ENCODE data around the gene GPR141.

GPR141 gene, protein sequence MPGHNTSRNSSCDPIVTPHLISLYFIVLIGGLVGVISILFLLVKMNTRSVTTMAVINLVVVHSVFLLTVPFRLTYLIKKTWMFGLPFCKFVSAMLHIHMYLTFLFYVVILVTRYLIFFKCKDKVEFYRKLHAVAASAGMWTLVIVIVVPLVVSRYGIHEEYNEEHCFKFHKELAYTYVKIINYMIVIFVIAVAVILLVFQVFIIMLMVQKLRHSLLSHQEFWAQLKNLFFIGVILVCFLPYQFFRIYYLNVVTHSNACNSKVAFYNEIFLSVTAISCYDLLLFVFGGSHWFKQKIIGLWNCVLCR

GRCh38 chr7:37683246-37684120 lies at the start of gene GPR141:
Gene GPR141 (plus strand): TSS chr7:37683766. CDS start chr7:37740394, 56,628 bp downstream.
- Histone ChIP-seq H3K4me3 (ENCODE audit: low read depth in 1 of 5, low read length in 5 of 5) (no peak within 1 kb of the TSS), H3K4me1 (ENCODE audit: control insufficient read depth in 5 of 5, insufficient read depth in 5 of 5, low read length in 5 of 5) (no peaks in the 10 kb centered on the region), H3K27ac (ENCODE audit: low read depth, low read length) (no peak within 1 kb of the TSS), H3K9me3 (ENCODE audit: control insufficient read depth in 5 of 5, low read length in 5 of 5) (no peaks in the 10 kb centered on the region), H3K9ac (ENCODE audit: low read length in 5 of 5) (no peak within 1 kb of the TSS), H3K36me3 (ENCODE audit: control insufficient read depth in 5 of 5, insufficient read depth in 5 of 5, low read length in 5 of 5) (no peaks in the 10 kb centered on the region), H3K27me3 (ENCODE audit: control insufficient read depth in 5 of 5, insufficient read depth in 4 of 5, low read length in 5 of 5) (no peaks in the 10 kb centered on the region)

- no peaks in the 10 kb centered on the region for H3K36me3 ChIP-seq (ENCODE audit: control insufficient read depth in 5 of 5, insufficient read depth in 5 of 5, low read length in 5 of 5)
- peaks cover 0 to 3% (median 0%) of the 10 kb centered on the region in 5 donors for H3K27me3 ChIP-seq (ENCODE audit: control insufficient read depth in 5 of 5, insufficient read depth in 4 of 5, low read length in 5 of 5)
- no peak overlapping the region for H3K9ac ChIP-seq (ENCODE audit: low read length in 5 of 5)
Observed at GRCh38 chr7:37635346-37635745, 48.2 kb upstream of the GPR141 start.

DNA sequence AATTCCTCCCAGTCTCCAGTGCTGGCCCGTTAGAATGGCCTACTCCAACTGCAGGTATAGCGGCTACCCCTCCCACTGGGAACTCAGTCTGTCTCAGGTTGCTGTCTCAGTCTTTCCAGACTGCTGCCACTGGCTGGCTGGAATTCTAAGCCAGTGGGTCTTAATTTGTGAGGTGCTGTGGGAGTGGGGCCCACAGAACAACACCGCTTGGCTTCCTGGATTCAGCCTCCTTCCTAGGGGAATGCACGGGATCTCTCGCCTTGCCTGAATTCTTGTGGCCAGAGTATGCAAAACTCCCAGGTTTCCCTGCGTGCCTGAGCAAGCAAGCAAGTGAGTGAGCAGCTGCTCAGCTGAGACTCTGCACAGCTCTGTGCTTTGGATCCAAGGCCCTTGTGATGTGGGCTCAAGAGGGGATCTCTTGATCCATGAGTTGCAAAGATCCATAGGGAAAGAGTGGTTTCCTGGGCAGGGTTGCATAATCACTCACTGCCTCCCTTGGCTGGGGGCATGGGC lies 41.5 kb upstream of the GPR141 start:
- no peak overlapping the region for H3K9ac ChIP-seq (ENCODE audit: low read length in 5 of 5)
- H3K4me3 ChIP-seq (ENCODE audit: low read depth in 1 of 5, low read length in 5 of 5) = no peak overlapping the region
- H3K9me3 ChIP-seq (ENCODE audit: control insufficient read depth in 5 of 5, low read length in 5 of 5) = no peaks in the 10 kb centered on the region
- H3K4me1 ChIP-seq (ENCODE audit: control insufficient read depth in 5 of 5, insufficient read depth in 5 of 5, low read length in 5 of 5) = peaks cover 0 to 8% (median 0%) of the 10 kb centered on the region in 5 donors
- H3K27ac ChIP-seq (ENCODE audit: low read depth, low read length) = no peak overlapping the region
- no peaks in the 10 kb centered on the region for H3K36me3 ChIP-seq (ENCODE audit: control insufficient read depth in 5 of 5, insufficient read depth in 5 of 5, low read length in 5 of 5)
- H3K27me3 ChIP-seq (ENCODE audit: control insufficient read depth in 5 of 5, insufficient read depth in 4 of 5, low read length in 5 of 5) = no peaks in the 10 kb centered on the region

More at GRCh38 chr7:37635346-37635745, 48.2 kb upstream of the GPR141 start:
- no peak overlapping the region for H3K27ac ChIP-seq (ENCODE audit: low read depth, low read length)
- H3K9me3 ChIP-seq (ENCODE audit: control insufficient read depth in 5 of 5, low read length in 5 of 5) = peaks cover 0 to 11% (median 6%) of the 10 kb centered on the region in 5 donors
- H3K4me1 ChIP-seq (ENCODE audit: control insufficient read depth in 5 of 5, insufficient read depth in 5 of 5, low read length in 5 of 5) = no peaks in the 10 kb centered on the region
- no peak overlapping the region for H3K4me3 ChIP-seq (ENCODE audit: low read depth in 1 of 5, low read length in 5 of 5)

GRCh38 chr7:37643876-37644275 lies 39.7 kb upstream of the GPR141 start:
- Histone ChIP-seq H3K9ac (ENCODE audit: low read length in 5 of 5) (no peak overlapping the region), H3K9me3 (ENCODE audit: control insufficient read depth in 5 of 5, low read length in 5 of 5) (no peaks in the 10 kb centered on the region), H3K27me3 (ENCODE audit: control insufficient read depth in 5 of 5, insufficient read depth in 4 of 5, low read length in 5 of 5) (no peaks in the 10 kb centered on the region), H3K4me3 (ENCODE audit: low read depth in 1 of 5, low read length in 5 of 5) (no peak overlapping the region), H3K27ac (ENCODE audit: low read depth, low read length) (no peak overlapping the region), H3K4me1 (ENCODE audit: control insufficient read depth in 5 of 5, insufficient read depth in 5 of 5, low read length in 5 of 5) (peaks cover 0 to 8% (median 0%) of the 10 kb centered on the region in 5 donors), H3K36me3 (ENCODE audit: control insufficient read depth in 5 of 5, insufficient read depth in 5 of 5, low read length in 5 of 5) (no peaks in the 10 kb centered on the region)

- H3K4me3 ChIP-seq (ENCODE audit: low read depth in 1 of 5, low read length in 5 of 5) = peak overlapping the region in 3 of 5 donors; percentile 6 to 30 (median 19)
- H3K4me1 ChIP-seq (ENCODE audit: control insufficient read depth in 5 of 5, insufficient read depth in 5 of 5, low read length in 5 of 5) = peaks cover 0 to 8% (median 0%) of the 10 kb centered on the region in 5 donors
Observed at GRCh38 chr7:37645282-37646050, 38.1 kb upstream of the GPR141 start.

DNA sequence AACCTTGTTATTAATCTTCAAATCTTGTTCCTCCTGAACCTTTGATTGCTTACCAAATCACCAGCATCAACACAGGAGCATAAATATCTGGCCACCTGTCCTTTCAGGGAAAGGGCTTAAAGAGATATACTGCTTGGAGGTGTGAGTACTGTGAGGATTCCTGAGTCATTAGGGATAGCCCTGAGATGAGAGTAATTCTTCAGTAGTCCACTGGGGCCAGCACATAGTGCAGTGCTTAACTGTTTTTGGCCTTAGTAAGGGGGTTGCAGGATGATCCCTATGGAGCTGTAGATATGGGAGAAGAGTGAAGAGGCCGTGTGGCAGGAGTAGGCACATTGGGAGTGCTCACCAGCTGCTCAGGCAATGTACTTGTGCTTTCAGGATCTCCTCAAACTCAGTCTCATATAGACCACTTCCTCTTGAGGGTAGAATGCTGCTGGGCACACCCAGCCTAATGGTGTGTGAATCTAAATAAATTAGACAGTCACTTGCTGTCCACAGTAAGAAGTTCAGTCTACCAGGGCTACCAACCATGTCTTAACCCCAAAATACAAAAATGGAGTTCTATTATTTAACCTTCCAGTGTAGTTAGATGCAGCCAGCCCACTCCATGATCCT lies 26.5 kb upstream of the GPR141 start:
- Histone ChIP-seq H3K9ac (ENCODE audit: low read length in 5 of 5) (no peak overlapping the region), H3K9me3 (ENCODE audit: control insufficient read depth in 5 of 5, low read length in 5 of 5) (no peaks in the 10 kb centered on the region), H3K27ac (ENCODE audit: low read depth, low read length) (no peak overlapping the region), H3K4me1 (ENCODE audit: control insufficient read depth in 5 of 5, insufficient read depth in 5 of 5, low read length in 5 of 5) (no peaks in the 10 kb centered on the region), H3K4me3 (ENCODE audit: low read depth in 1 of 5, low read length in 5 of 5) (no peak overlapping the region), H3K36me3 (ENCODE audit: control insufficient read depth in 5 of 5, insufficient read depth in 5 of 5, low read length in 5 of 5) (no peaks in the 10 kb centered on the region), H3K27me3 (ENCODE audit: control insufficient read depth in 5 of 5, insufficient read depth in 4 of 5, low read length in 5 of 5) (no peaks in the 10 kb centered on the region)

More at GRCh38 chr7:37645282-37646050, 38.1 kb upstream of the GPR141 start:
- Histone ChIP-seq H3K9ac (ENCODE audit: low read length in 5 of 5) (no peak overlapping the region), H3K27ac (ENCODE audit: low read depth, low read length) (no peak overlapping the region), H3K9me3 (ENCODE audit: control insufficient read depth in 5 of 5, low read length in 5 of 5) (no peaks in the 10 kb centered on the region), H3K36me3 (ENCODE audit: control insufficient read depth in 5 of 5, insufficient read depth in 5 of 5, low read length in 5 of 5) (no peaks in the 10 kb centered on the region), H3K27me3 (ENCODE audit: control insufficient read depth in 5 of 5, insufficient read depth in 4 of 5, low read length in 5 of 5) (no peaks in the 10 kb centered on the region)

- no peak overlapping the region for H3K9ac ChIP-seq (ENCODE audit: low read length in 5 of 5)
- H3K9me3 ChIP-seq (ENCODE audit: control insufficient read depth in 5 of 5, low read length in 5 of 5) = no peaks in the 10 kb centered on the region
- H3K27ac ChIP-seq (ENCODE audit: low read depth, low read length) = no peak overlapping the region
- no peak overlapping the region for H3K4me3 ChIP-seq (ENCODE audit: low read depth in 1 of 5, low read length in 5 of 5)
- H3K4me1 ChIP-seq (ENCODE audit: control insufficient read depth in 5 of 5, insufficient read depth in 5 of 5, low read length in 5 of 5) = no peaks in the 10 kb centered on the region
- H3K36me3 ChIP-seq (ENCODE audit: control insufficient read depth in 5 of 5, insufficient read depth in 5 of 5, low read length in 5 of 5) = no peaks in the 10 kb centered on the region
- H3K27me3 ChIP-seq (ENCODE audit: control insufficient read depth in 5 of 5, insufficient read depth in 4 of 5, low read length in 5 of 5) = no peaks in the 10 kb centered on the region
Observed at GRCh38 chr7:37657816-37658215, 25.8 kb upstream of the GPR141 start.

DNA sequence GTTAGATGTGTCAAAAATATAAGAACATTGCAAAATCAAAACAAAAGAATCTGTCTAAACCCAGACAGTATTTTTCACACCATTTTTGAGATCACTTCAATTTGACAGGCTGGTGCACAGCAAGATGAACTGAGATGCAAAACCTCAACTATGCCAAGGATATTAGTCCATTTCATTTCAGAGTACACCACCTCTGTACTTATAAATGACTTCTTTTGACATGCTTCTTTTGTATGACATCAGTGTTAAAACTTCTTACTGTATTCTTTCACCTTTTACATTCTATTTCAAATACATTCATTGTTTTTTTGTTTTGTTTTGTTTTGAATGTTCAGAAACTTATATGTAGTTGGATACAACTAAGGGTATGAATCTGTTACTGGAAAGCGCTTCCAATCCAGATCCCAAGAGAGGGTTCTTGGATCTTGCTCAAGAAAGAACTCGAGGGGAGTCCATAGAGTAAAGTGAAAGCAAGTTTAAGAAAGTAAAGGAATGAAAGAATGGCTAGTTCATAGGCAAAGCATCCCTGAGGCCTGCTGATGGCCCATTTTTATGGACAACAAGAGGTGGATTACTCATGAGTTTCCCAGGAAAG lies 23.5 kb upstream of the GPR141 start:
- H3K4me3 ChIP-seq (ENCODE audit: low read depth in 1 of 5, low read length in 5 of 5) = no peak overlapping the region
- no peak overlapping the region for H3K27ac ChIP-seq (ENCODE audit: low read depth, low read length)
- H3K36me3 ChIP-seq (ENCODE audit: control insufficient read depth in 5 of 5, insufficient read depth in 5 of 5, low read length in 5 of 5) = no peaks in the 10 kb centered on the region
- no peaks in the 10 kb centered on the region for H3K9me3 ChIP-seq (ENCODE audit: control insufficient read depth in 5 of 5, low read length in 5 of 5)
- no peak overlapping the region for H3K9ac ChIP-seq (ENCODE audit: low read length in 5 of 5)
- no peaks in the 10 kb centered on the region for H3K4me1 ChIP-seq (ENCODE audit: control insufficient read depth in 5 of 5, insufficient read depth in 5 of 5, low read length in 5 of 5)
- H3K27me3 ChIP-seq (ENCODE audit: control insufficient read depth in 5 of 5, insufficient read depth in 4 of 5, low read length in 5 of 5) = peaks cover 0 to 2% (median 0%) of the 10 kb centered on the region in 5 donors

DNA sequence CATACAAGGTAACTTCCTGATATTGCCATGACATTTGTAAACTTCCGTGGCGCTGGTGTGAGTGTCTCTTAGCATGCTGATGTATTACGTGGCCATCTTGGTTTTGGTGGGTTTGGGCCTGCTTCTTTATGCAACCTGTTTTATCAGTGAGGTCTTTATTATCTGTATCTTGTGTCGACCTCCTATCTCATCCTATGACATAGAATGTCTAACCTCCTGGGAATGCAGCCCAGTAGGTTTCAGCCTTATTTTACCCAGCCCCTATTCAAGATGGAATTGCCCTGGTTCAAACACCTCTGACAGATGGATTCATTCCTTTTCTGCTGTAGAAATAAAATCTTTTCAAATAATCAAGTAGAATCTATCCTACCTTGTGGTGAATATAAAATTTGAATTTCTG lies 23.0 kb upstream of the GPR141 start:
- Histone ChIP-seq H3K4me3 (ENCODE audit: low read depth in 1 of 5, low read length in 5 of 5) (no peak overlapping the region), H3K27ac (ENCODE audit: low read depth, low read length) (no peak overlapping the region)

More for the DNA sequence above, 23.0 kb upstream of the GPR141 start:
- Histone ChIP-seq H3K36me3 (ENCODE audit: control insufficient read depth in 5 of 5, insufficient read depth in 5 of 5, low read length in 5 of 5) (no peaks in the 10 kb centered on the region), H3K9me3 (ENCODE audit: control insufficient read depth in 5 of 5, low read length in 5 of 5) (no peaks in the 10 kb centered on the region), H3K27me3 (ENCODE audit: control insufficient read depth in 5 of 5, insufficient read depth in 4 of 5, low read length in 5 of 5) (peaks cover 0 to 2% (median 0%) of the 10 kb centered on the region in 5 donors), H3K4me1 (ENCODE audit: control insufficient read depth in 5 of 5, insufficient read depth in 5 of 5, low read length in 5 of 5) (no peaks in the 10 kb centered on the region), H3K9ac (ENCODE audit: low read length in 5 of 5) (no peak overlapping the region)
